ENCODE results near the gene THSD4.

DNA sequence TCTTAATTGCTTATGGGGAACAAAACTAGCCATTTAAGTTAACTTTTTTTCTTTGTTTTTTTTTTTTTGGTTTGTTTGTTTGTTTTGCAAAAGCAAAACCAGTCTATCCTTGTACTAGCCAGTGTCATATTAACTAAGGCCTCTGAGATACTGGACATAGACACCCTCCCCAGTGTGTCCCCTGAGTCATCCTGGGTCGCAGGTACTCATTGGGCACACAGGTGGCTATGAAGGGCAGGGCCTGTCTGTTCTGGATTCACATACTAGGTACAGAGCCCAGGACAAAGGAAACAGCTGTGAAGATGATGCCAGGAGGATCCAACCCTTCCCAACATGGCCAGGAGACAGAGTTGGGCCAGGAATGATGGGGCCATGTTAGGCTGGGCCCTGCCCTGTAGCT lies 318.1 kb downstream of the THSD4 start:
- TF ChIP-seq, protein P1, sequence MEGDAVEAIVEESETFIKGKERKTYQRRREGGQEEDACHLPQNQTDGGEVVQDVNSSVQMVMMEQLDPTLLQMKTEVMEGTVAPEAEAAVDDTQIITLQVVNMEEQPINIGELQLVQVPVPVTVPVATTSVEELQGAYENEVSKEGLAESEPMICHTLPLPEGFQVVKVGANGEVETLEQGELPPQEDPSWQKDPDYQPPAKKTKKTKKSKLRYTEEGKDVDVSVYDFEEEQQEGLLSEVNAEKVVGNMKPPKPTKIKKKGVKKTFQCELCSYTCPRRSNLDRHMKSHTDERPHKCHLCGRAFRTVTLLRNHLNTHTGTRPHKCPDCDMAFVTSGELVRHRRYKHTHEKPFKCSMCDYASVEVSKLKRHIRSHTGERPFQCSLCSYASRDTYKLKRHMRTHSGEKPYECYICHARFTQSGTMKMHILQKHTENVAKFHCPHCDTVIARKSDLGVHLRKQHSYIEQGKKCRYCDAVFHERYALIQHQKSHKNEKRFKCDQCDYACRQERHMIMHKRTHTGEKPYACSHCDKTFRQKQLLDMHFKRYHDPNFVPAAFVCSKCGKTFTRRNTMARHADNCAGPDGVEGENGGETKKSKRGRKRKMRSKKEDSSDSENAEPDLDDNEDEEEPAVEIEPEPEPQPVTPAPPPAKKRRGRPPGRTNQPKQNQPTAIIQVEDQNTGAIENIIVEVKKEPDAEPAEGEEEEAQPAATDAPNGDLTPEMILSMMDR (conservative IDR thresholded peaks at IDR 0.05), result no peak
- no peak for TF ChIP-seq EZH2 (IDR thresholded peaks at IDR 0.05; ENCODE audit: low read depth)
